SK-N-SH (cell line): ENCODE results near the gene NANOGP8. TPM values are rescaled to one million over a fixed set of nuclear protein-coding genes. Genes with fewer than 3 reads are reported as not detected.
"Not testable (repeated sequence)": the region's sequence is repeated elsewhere in the genome, so short reads cannot be mapped to it uniquely, and the experiment has no call there.

ENCODE experiments used
- CTCF ChIA-PET: fragments of 300-600, 350-600 bp; formaldehyde crosslinking; extraction: SDS; loops from one replicate; lab custom pipeline; 2021; lab: Yijun Ruan, JAX
- POLR2A ChIA-PET: fragments of 350-600 bp; sonication (Branson Sonifier 250); formaldehyde crosslinking; extraction: SDS; loops from one replicate; lab custom pipeline; 2020; ENCODE audit warnings: antibody characterized with exemption, inconsistent platforms; lab: Yijun Ruan, JAX
- DNase-seq: peaks from one replicate; pipeline ENCODE4 v3.0.0; 2012
- H2AFZ ChIP-seq: fragments of 200-600 bp; sonication (generic); 2 replicates; pipeline ENCODE4 v1.8.1; 2016; ENCODE audit warnings: antibody characterized with exemption, mild to moderate bottlenecking, low read depth
- H3F3A ChIP-seq: fragments of 200-600 bp; sonication (generic); replicated peaks from 2 replicates; pipeline ENCODE3; 2016; ENCODE audit warnings: antibody characterized with exemption, mild to moderate bottlenecking; ENCODE audit not compliant: insufficient read depth
- H3K27ac ChIP-seq, 2 experiments: fragments of 200-500 bp in 1 of 2; fragments of 200-600 bp in 1 of 2; sonication (Bioruptor generic) in 1 of 2; sonication (generic), shearing (Covaris generic) in 1 of 2; 2 replicates each; pipeline versions ENCODE4 v1.5.1 to v1.6.1; 2014 to 2016; ENCODE audit warnings: low read depth in 2 of 2, inconsistent platforms in 1 of 2, low read length in 1 of 2, mild to moderate bottlenecking in 1 of 2, mixed read lengths in 1 of 2
- H3K27me3 ChIP-seq: fragments of 200-600 bp; sonication (generic), shearing (Covaris generic); 2 replicates; pipeline ENCODE4 v1.6.1; 2016; ENCODE audit warnings: mixed run types; ENCODE audit not compliant: insufficient read depth
- H3K36me3 ChIP-seq, 2 experiments: fragments of 200-500 bp in 1 of 2; fragments of 200-600 bp in 1 of 2; sonication (Bioruptor generic) in 1 of 2; sonication (generic) in 1 of 2; replicated peaks in 1 of 2; 2 replicates each; pipeline versions ENCODE3 to v1.5.1; 2014 to 2016; ENCODE audit warnings: low read length in 1 of 2, mild to moderate bottlenecking in 1 of 2; ENCODE audit not compliant: insufficient read depth in 2 of 2, control insufficient read depth in 1 of 2
- H3K4me1 ChIP-seq, 2 experiments: fragments of 200-500 bp in 1 of 2; fragments of 200-600 bp in 1 of 2; sonication (Bioruptor generic) in 1 of 2; sonication (generic), shearing (Covaris generic) in 1 of 2; 2 replicates each; pipeline versions ENCODE4 v1.5.1 to v1.6.1; 2014 to 2016; ENCODE audit warnings: low read depth in 1 of 2, low read length in 1 of 2, mixed run types in 1 of 2; ENCODE audit not compliant: insufficient read depth in 2 of 2, control insufficient read depth in 1 of 2
- H3K4me2 ChIP-seq: fragments of 200-600 bp; sonication (generic), shearing (Covaris generic); 2 replicates; pipeline ENCODE4 v1.6.1; 2017; ENCODE audit warnings: mixed run types
- H3K4me3 ChIP-seq, 2 experiments: fragments of 200-500 bp in 1 of 2; fragments of 200-600 bp in 1 of 2; sonication (Bioruptor generic) in 1 of 2; sonication (generic), shearing (Covaris generic) in 1 of 2; 2 replicates each; pipeline versions ENCODE4 v1.5.1 to v1.8.1; 2014 to 2016; ENCODE audit warnings: low read depth in 2 of 2, inconsistent platforms in 1 of 2, low read length in 1 of 2, mild to moderate bottlenecking in 1 of 2, mixed read lengths in 1 of 2, moderate library complexity in 1 of 2
- H3K79me2 ChIP-seq: fragments of 200-600 bp; sonication (generic); 2 replicates; pipeline ENCODE4 v1.8.1; 2017; ENCODE audit warnings: mild to moderate bottlenecking; ENCODE audit not compliant: insufficient read depth
- H3K9ac ChIP-seq: fragments of 200-600 bp; sonication (generic); 2 replicates; pipeline ENCODE4 v1.6.1; 2017; ENCODE audit warnings: mixed run types
- H3K9me2 ChIP-seq: fragments of 200-600 bp; sonication (generic); 2 replicates; pipeline ENCODE4 v1.6.1; 2017; ENCODE audit warnings: mixed run types
- H3K9me3 ChIP-seq: fragments of 200-600 bp; sonication (generic); 2 replicates; pipeline ENCODE4 v1.6.1; 2017; ENCODE audit warnings: mixed run types, mild to moderate bottlenecking, moderate library complexity
- H4K20me1 ChIP-seq: fragments of 200-600 bp; sonication (generic); 2 replicates; pipeline ENCODE4 v1.6.1; 2017; ENCODE audit warnings: mild to moderate bottlenecking, mixed run types; ENCODE audit not compliant: insufficient read depth
- CHD2 ChIP-seq: fragments of 150-350 bp; IDR thresholded peaks from 2 replicates; pipeline ENCODE4 v1.6.1; 2018; ENCODE audit warnings: low read length; ENCODE audit not compliant: partially characterized antibody
- FOXJ3 ChIP-seq: sonication (generic); formaldehyde crosslinking; IDR thresholded peaks from 2 replicates; pipeline ENCODE4 v1.5.1; 2020; ENCODE audit warnings: mild to moderate bottlenecking, missing genetic modification reagents
- MAX ChIP-seq: IDR thresholded peaks from 2 replicates; pipeline ENCODE4 v1.4.0; 2012; ENCODE audit warnings: low read depth
- POLR2AphosphoS5 ChIP-seq: IDR thresholded peaks from 2 replicates; pipeline ENCODE4 v1.6.1; 2012; ENCODE audit warnings: low read depth, low read length
- REST ChIP-seq: IDR thresholded peaks from 2 replicates; pipeline ENCODE4 v1.6.1; 2012; ENCODE audit warnings: mild to moderate bottlenecking, low read depth, low read length, moderate library complexity
- RFX5 ChIP-seq: IDR thresholded peaks from 2 replicates; pipeline ENCODE4 v1.6.1; 2012; ENCODE audit warnings: mild to moderate bottlenecking, improper control_type of control experiment, low read length
- TAF1 ChIP-seq: IDR thresholded peaks from 2 replicates; pipeline ENCODE4 v1.6.1; 2012; ENCODE audit warnings: low read depth, mild to moderate bottlenecking, low read length, moderate library complexity, borderline replicate concordance
- TCF12 ChIP-seq: IDR thresholded peaks from 2 replicates; pipeline ENCODE4 v1.4.0; 2012
- USF2 ChIP-seq: fragments of 150-350 bp; IDR thresholded peaks from 2 replicates; pipeline ENCODE4 v1.6.1; 2017; ENCODE audit warnings: antibody characterized with exemption, low read length, low read depth, borderline replicate concordance
- whole genome bisulfite sequencing: methylation state at CpG from one replicate; pipeline ENCODE4 v1.1.6; 2017; ENCODE audit warnings: low lambda C conversion rate; 5-methylcytosine and 5-hydroxymethylcytosine counted together
- polyA plus RNA-seq, 3 experiments: library from polyadenylated mRNA; depleted of rRNA; stranded (reverse); fragments of >200 nt; gene quantifications; 2 replicates each; pipeline ENCODE4 v1.2.3, GENCODE V29; 2012
- TF ChIP-seq, protein P1 (sequence below): IDR thresholded peaks from 2 replicates; pipeline ENCODE4 v1.4.0; 2012; ENCODE audit warnings: low read depth, borderline replicate concordance

The NANOGP8 gene
- polyA plus RNA-seq, 1 of the 3 experiments (the other 2 are of a cell fraction), result not detected

DNA sequence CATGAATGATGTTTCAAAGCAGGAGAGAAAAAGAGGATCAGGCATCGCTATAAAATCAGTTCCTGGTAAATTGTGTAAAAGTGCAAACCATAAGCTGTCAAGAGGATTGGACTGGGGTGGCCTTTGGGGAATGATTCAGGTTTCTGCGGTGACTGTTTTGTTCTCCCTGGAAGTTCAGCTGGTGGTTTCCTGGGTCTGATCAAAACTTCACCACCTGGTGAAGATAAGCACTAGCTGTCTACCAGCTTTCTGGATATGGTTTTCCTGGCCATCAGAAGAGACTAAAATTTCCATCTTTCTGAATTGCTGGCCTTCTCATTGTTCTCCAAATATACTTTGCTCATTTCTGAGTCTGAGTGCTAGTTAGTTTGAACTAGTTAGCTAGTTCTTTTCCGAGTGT is 2.7 kb upstream of the NANOGP8 start:
- no peak for DNase-seq
- ChIA-PET POLR2A (no interaction called here), CTCF (interaction anchor here (0.8 to 1.4 kb wide), 2 partner anchors 9 to 357 kb away, joined by 3 to 10 read pairs; no protein-coding TSS in a partner anchor)
- no peak overlapping the region for H3K27ac ChIP-seq
- WGBS, result 84% methylated on average over 3 of the region's 3 CpGs
- no peak overlapping the region for H3K4me2 ChIP-seq
- no peaks in the 10 kb centered on the region for H3F3A ChIP-seq
- H3K79me2 ChIP-seq, result no peaks in the 10 kb centered on the region
- no peak overlapping the region for H3K4me3 ChIP-seq
- no peaks in the 10 kb centered on the region for H4K20me1 ChIP-seq
- no peaks in the 10 kb centered on the region for H3K4me1 ChIP-seq
- H3K36me3 ChIP-seq, result no peaks in the 10 kb centered on the region
- no peaks in the 10 kb centered on the region for H3K9me3 ChIP-seq
- no peaks in the 10 kb centered on the region for H3K27me3 ChIP-seq
- H2AFZ ChIP-seq, result no peak overlapping the region
- TF ChIP-seq TAF1 (no peak), MAX (no peak), USF2 (no peak), CHD2 (no peak), POLR2AphosphoS5 (no peak), FOXJ3 (CRISPR knock-in tag) (no peak), REST (no peak), RFX5 (no peak), TCF12 (no peak)
- TF ChIP-seq, protein P1, sequence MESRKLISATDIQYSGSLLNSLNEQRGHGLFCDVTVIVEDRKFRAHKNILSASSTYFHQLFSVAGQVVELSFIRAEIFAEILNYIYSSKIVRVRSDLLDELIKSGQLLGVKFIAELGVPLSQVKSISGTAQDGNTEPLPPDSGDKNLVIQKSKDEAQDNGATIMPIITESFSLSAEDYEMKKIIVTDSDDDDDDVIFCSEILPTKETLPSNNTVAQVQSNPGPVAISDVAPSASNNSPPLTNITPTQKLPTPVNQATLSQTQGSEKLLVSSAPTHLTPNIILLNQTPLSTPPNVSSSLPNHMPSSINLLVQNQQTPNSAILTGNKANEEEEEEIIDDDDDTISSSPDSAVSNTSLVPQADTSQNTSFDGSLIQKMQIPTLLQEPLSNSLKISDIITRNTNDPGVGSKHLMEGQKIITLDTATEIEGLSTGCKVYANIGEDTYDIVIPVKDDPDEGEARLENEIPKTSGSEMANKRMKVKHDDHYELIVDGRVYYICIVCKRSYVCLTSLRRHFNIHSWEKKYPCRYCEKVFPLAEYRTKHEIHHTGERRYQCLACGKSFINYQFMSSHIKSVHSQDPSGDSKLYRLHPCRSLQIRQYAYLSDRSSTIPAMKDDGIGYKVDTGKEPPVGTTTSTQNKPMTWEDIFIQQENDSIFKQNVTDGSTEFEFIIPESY, result no peak
- H3K9me2 ChIP-seq, result no peaks in the 10 kb centered on the region
- no peak overlapping the region for H3K9ac ChIP-seq

DNA sequence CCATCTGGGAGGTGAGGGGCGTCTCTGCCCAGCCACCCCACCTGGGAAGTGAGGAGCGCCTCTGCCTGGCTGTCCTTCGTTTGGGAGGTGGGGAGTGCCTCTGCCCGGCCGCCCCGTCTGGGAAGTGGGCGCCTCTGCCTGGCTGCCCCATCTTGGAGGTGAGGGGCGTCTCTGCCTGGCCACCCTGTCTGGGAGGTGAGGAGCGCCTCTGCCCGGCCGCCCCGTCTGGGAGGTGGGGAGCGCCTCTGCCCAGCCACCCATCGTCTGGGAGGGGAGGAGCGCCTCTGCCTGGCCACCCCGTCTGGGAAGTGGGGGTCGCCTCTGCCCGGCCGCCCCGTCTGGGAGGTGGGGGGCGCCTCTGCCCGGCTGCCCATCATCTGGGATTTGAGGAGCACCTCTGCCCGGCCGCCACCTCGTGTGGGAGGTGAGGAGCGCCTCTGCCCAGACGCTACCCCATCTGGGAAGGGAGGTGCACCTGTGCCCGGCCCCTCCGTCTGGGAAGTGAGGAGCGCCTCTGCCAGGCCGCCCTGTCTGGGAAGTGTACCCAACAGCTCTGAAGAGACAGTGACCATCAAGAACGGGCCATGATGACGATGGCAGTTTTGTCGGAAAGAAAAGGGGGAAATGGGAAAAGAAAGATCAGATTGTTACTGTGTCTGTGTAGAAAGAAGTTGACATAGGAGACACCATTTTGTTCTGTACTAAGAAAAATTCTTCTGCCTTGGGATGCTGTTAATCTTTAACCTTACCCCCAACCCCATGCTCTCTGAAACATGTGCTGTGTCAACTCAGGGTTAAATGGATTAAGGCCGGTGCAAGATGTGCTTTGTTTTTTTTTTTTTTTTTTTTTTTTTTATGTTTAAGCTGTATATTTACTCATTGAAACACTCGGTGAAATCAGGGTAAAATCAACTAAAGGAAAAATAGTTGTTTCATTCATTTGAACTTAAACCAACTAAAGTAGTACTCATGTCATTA is 2.4 kb downstream of the NANOGP8 start:
- CTCF ChIA-PET, result not testable (repeated sequence)

DNA sequence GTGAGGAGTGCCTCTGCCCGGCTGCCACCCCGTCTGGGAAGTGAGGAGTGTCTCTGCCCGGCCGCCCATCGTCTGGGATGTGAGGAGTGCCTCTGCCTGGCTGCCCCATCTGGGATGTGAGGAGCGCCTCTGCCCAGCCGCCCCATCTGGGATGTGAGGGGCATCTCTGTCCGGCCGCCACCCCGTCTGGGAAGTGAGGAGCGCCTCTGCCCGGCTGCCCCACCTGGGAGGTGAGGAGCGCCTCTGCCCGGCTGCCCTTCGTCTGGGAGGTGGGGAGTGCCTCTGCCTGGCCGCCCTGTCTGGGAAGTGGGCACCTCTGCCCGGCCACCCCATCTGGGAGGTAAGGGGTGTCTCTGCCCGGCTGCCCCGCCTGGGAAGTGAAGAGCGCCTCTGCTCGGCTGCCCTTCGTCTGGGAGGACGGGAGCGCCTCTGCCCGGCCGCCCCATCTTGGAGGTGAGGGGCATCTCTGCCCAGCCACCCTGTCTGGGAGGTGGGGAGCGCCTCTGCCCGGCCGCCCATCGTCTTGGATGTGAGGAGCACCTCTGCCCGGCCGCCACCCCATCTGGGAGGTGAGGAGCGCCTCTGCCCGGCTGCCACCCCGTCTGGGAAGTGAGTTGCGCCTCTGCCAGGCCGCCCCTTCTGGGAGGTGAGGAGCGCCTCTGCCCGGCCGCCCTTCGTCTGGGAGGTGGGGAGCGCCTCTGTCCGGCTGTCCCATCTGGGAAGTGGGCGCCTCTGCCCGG is 3.3 kb downstream of the NANOGP8 start:
- H3K79me2 ChIP-seq, H3K27ac ChIP-seq, H4K20me1 ChIP-seq, H3K4me2 ChIP-seq, H3K4me3 ChIP-seq, H3K9me3 ChIP-seq, H3K9me2 ChIP-seq, H3K4me1 ChIP-seq, H3K27me3 ChIP-seq, H3K36me3 ChIP-seq, H3F3A ChIP-seq, DNase-seq, H2AFZ ChIP-seq, POLR2A ChIA-PET, H3K9ac ChIP-seq, CTCF ChIA-PET: not testable (repeated sequence)
- 90% methylated on average over 12 of the region's 45 CpGs for WGBS

More for the DNA sequence above, 2.4 kb downstream of the NANOGP8 start:
- WGBS, result 88% methylated on average over 12 of the region's 36 CpGs
- H3K9me2 ChIP-seq, H3K4me1 ChIP-seq, POLR2A ChIA-PET, H2AFZ ChIP-seq, H3K9me3 ChIP-seq, H3K4me3 ChIP-seq, H3K79me2 ChIP-seq, H3K9ac ChIP-seq, H3K4me2 ChIP-seq, H3F3A ChIP-seq, H4K20me1 ChIP-seq, DNase-seq, H3K27me3 ChIP-seq, H3K27ac ChIP-seq, H3K36me3 ChIP-seq: not testable (repeated sequence)
